NCI-H1930 (cell line): ENCODE data around the gene SLC25A17.
"Not testable (repeated sequence)": the region's sequence is repeated elsewhere in the genome, so short reads cannot be mapped to it uniquely, and the experiment has no call there.

Experiments
- DNase-seq, 2 experiments: peaks; one replicate each; lab custom pipeline; 2025; lab: John Stamatoyannopoulos, UW

Gene SLC25A17, protein sequence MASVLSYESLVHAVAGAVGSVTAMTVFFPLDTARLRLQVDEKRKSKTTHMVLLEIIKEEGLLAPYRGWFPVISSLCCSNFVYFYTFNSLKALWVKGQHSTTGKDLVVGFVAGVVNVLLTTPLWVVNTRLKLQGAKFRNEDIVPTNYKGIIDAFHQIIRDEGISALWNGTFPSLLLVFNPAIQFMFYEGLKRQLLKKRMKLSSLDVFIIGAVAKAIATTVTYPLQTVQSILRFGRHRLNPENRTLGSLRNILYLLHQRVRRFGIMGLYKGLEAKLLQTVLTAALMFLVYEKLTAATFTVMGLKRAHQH

DNA sequence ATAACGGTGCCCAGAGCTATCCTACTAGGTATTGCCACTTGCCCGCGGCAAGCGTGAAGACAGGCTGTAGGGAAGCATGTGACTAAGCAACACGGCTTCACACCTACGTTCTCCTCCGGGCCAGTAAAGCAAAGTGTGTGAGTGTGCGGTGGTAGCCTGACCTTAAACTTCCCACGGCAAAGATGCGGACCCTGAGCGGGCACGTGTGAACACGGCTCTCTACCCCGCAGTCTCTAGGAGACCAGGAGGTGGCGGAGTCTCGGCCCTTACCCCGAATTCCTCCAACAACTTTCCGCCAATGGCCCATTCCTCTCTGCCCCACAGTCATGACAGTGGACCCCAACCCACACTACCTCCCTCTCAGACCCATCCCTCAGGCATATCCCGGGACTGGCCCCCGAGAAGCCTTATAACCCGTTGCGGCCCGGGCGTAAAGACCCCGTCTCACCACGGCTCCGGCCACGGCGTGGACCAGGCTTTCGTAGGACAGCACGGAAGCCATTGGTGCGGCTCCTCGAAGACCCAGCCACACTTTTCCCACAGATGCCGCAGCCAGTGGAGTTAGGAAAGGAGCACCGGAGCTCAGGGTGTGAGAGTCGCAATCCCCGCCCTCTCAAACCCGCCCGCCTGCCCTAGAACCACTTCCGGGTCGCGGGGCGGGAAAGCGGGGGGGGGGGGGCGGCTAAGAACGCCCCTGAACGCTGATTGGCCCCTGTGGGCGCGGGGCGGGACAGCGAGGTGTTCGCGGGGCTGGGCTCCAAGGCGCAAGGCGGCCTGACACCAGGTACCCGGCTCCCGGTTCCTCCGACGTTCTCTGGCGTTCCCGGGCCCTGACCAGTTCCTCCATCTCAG lies at the start of gene SLC25A17:
TSS of gene SLC25A17 (minus strand) at position 600 of the 852 bp plus-strand sequence. CDS start at position 502, 98 bp downstream.
- DNase-seq = peak; percentile 76 to 88

DNA sequence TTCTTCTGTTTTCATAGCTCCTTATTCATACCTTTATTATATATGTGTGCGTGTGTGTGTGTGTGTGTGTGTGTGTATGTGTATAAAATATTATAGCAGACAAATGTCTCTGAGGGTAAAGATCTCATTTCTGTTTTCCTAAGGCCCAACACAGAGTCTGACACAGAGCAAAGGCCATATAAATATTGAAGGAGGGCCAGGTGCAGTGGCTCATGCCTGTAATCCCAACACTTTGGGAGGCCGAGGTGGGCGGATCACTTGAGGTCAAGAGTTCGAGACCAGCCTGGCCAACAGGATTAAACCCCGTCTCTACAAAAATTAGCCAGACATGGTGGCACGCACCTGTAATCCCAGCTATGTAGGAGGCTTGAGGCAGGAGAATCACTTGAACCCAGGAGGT lies 49.2 kb upstream of the SLC25A17 start:
- DNase-seq = not testable (repeated sequence)

DNA sequence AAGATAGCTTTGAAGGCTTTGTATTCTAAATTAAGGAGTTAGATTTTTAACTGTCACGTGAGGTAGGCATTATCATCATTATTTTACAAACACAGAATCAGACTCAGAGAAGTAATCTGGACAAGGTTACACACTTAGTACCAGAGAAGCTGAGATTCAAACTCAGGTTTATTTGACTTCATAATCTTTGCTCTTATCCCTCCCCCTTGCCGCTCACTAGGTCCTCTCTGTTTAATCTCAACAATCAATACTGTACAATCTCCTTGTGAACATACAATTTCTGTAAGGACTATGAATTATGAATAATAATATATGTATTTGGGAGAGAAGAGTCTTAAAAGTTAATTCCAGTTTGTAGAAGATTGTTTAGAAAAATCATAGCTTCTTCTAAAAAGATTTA lies 48.0 kb upstream of the SLC25A17 start:
- DNase-seq = no peak

DNA sequence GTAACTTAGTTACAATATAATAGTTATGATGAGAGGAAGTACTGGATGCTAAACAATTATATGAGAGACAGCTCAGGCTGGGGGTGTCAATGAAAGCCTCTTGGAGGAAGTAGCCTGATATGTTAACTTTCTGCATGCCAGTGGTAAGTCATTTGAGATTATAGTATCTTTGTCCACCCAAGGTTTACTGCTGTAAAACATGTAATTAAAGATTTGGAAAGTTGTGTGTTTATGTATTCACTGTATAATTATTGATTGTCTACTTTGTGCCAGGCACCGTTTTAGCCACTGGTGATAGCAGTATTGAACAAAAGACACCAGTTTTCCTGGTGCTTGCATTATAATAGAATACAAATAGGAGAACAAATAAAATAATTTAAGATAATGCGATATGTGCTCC lies 43.4 kb upstream of the SLC25A17 start:
- DNase-seq = no peak

DNA sequence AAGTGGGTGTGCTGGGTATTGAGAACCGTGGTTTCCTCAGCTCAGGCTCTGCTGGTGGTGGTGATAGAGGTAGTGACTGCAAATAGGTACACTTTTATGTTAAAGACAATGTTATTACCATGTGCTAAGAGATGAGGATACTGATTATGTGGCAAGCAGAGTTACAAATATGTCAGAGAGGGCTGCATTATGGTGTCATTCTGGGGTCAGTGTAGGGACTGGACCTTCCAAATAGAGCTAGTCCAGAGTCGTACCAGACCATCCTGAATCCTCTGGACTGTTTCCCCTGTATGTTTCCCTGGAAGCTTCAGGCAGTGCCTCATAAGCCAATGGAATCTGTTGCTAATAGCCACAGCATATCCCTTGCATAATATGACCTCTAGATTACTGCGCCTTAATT lies 42.9 kb upstream of the SLC25A17 start, which contains the start of gene DNAJB7:
TSS of gene DNAJB7 (minus strand) at position 101 of the 400 bp plus-strand sequence. CDS start 119 bp downstream, outside the sequence.
- no peak for DNase-seq

DNA sequence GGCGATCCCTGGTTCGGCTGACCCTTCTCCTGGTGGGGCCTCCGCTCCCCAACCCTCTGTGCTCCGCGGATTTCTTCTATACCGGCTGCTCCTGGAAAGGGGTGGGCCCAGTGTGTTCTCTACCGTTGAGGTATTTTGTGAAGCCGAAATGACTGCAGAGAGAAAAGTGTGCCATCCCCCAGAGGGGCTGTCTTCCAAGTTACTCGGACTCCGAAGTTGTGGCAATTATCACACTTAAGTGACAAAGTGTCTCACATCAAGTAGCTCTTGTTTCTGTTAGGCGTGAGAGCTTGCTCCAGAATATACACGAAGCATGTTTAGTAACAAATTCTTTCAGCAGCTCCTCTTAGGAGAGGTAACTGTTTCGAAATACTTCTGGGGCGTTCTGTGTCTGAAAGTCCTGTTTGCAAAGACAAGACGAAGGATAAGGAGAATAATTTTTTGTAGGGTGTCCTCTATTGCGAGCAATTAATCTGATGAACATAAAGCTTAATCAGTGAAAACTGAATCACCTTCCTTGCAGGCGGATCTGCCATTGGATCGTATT lies 38.2 kb upstream of the SLC25A17 start:
- no peak for DNase-seq

DNA sequence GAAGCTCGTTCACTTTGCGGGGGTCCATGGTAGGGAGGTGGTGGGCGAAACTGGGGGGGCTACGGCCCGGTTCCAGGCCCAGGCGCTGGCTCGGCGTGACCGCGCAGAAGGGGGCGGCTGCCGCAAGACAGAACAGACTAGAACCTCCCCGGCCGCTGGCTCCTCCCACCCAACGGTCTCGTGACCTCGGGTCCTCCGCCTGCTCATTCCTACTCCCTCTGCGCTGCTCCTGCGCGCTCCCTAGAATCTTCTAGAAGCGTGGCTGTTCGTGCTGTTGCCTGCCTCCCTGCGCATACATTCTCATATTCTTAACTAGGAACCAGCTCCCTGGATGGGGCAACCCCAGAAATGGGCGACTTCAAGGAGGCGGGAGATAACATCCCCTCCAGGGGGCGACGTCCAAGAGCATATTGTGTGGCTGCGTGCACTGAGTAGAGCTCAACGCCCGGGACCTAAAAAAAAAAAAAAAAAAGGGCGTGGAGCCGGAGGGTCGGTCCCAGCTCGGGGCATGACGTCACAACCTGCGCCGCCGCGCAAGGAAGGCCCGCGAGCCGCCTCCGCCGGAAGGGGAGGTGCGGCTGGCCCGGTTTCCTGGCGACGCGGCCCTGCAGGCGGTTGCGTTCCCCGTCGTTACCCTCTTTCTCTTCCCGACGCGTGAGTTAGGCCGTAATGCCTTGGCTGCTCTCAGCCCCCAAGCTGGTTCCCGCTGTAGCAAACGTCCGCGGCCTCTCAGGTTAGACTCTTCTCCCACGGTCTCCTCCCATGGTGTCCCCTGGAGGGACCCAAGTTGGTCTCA lies 37.6 kb upstream of the SLC25A17 start, which contains the start of the genes ST13 and XPNPEP3:
TSS of gene ST13 (minus strand) at position 127 of the 796 bp plus-strand sequence. CDS start at position 28, 99 bp downstream.
TSS of gene XPNPEP3 (plus strand) at position 636 of the 796 bp plus-strand sequence. CDS start at position 670, 34 bp downstream.
- DNase-seq = peak; percentile 94

DNA sequence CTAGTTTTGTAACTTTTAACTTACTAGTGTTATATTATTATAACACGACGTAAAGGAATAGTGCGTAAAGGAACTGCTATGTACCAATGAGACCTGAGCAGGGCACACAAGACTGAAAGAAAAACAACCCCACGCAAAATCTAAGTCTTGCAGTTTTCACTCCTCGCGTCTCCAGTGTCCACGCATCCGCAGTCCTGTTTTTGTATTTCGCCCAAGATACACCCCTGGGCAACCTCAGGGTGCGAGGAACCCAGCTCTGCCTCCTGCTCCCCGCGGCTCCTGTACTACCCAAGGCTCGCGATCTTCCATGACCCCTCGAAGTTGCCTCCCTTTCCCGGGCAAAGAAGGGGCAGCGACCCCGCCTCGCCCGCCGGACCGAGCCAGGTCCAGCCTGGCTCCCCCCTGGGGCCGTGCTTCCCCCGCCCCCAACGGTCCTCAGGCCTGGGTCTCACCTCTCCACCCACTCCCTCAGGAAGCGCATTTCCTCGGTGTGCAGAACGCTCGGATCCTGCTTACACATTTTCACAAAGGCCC lies 36.9 kb upstream of the SLC25A17 start:
- DNase-seq = no peak

DNA sequence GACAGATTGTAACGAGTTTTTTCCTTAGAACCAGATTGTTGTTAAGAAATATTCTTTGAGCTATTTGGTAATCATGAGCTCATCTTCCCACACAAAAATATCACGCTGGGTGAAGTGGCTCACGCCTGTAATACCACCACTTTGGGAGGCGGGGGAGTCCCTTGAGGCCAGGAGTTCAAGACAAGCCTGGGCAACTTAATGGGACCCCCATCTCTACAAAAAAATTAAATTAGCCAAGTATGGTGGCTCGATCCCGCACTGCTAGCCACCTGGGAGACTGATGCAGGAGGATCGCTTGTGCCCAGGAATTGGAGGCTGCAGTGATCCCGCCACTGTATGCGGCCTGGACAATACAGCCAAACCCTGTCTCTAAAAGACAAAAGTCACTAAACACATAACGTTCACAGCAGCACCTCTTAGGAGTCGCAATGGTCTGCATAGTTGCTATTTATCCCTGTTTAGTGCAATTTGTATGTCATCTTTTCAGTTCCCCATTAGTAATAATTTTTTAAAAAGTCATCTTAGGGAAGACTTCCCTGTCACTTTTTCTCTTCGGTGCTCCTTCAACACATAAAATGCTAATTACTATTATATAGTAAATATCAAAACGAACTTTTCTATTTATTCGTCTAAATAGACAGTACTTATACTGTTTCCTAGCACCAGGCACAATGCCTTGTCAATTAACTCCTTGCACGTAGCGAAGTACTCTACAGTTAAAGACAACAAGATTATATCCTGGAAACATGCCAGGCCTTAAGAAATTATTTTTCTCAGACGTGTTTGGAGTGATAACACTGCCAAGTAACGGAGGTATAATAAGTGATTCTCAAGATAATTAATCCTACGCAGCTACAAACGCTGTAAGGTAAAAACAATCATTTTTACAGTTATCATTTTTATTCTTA lies 36.2 kb upstream of the SLC25A17 start:
- no peak for DNase-seq

DNA sequence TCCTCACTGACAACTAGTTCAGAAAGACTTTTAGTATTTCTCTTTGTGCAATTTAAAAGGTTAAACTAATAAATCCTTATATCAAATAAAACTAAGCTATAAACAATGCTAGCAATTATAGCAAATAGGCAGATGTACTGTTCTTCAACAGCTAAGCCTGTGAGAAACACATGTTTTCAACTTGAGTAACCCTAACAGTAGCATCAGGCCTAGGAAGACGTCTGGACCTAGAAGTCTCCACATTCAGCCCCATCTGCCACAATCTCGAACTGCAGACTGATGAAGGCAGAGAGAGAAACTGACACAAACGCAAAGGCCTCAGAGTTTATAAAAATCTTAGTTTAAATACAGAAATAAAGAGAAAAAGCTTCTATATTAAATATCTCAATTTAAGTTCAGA lies 34.8 kb upstream of the SLC25A17 start:
- DNase-seq = no peak

DNA sequence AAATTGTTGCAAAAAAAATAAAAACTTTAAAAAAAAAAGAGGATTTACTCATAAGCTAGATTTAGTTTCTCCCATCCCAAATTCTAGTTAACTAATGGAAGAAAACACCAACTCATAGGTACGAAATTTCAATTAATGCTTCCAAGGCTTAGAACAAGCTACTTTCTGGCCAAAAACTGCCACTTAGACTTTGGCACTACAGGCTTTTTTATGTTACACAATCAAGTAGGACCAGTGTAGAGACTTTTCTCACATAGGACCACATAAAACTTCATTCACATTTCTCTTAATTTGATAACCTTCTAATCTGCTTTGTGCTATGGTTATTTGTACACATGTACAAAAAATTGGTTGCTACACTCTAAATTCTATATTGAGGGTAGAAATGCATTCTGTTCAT lies 34.2 kb upstream of the SLC25A17 start:
- no peak for DNase-seq

DNA sequence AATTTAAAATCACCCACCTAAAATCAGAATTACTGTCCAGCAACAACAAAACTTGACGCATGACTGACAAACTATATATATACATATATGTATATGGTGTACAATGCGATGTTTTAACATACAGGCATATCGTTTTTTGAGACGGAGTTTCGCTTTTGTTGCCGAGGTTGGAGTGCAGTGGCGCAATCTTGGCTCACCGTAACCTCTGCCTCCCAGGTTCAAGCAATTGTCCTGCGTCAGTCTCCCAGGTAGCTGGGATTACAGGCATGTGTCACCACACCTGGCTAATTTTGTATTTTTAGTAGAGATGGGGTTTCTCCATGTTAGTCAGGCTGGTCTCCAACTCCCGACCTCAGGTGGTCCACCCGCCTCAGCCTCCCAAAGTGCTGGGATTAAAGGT lies 26.7 kb upstream of the SLC25A17 start:
- not testable (repeated sequence) for DNase-seq

DNA sequence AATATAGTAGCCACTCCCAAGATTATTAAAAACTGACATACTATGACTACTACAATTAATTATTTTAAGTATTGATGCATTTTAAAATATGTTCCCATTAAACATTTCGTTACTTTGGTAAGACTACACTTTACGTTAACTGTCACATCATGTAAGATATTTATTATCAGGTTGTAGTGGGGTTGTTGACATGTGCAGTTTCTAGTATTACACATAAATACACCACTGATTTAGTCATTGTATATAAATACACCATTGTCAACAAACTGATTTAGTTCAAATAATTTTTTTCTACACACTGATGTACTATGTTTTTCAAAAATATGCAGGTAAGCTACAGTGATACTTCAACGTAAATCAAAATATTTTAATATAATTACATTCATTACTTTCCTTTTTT lies 25.8 kb upstream of the SLC25A17 start:
- no peak for DNase-seq

DNA sequence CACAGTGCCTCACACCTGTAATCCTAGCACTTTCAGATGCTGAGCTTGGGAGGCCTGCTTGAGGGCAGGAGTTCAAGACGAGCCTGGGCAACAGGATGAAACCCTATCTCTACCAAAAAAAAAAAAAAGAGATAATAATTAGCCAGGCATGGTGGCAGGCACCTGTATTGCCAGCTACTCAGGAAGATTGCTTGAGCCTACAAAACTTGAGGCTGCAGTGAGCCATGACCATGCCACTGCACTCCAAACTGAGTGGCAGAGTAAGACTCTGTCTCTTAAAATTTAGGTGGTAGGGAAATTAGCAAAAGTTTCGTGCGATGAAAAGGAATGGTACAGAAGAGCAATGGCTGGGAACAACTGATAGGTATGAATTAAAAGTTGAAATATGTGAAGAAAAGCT lies 19.3 kb upstream of the SLC25A17 start:
- DNase-seq = no peak

DNA sequence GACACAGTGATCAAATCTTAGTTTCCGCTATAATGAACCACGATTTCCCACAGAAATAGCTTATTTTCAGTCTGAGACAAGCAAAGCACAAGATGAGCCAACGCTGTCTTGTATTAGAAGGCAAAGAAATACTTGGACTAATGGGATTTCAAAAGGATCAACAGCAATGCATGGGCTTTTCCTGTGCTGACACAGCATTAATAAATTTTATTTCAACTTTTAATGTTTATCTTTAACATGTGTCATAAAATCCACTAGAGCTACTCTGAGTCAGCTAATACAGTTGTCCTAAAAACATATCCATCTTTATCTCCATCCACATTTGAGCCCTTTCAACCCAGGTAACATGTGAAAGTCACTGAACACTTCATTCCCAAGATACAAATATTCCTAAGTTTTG lies 15.5 kb upstream of the SLC25A17 start:
- no peak for DNase-seq

DNA sequence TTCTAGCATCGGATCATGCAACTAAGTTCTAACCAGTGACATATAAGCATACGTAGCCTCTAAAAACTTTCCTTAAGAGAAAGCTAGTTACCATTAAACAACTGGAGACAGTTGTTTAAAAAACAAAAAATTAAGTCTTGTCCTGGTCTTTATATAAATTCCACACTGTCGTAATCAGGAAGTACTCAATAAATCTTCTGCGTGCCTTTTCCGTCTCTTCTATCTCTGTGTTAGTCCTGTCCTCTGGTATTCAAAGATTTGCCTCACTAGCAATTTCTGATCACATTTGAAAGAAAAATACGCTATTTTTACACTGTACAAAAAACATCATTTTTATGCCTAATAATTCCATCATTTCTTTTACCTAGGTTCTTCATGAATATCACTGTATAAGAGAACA lies 10.0 kb upstream of the SLC25A17 start:
- DNase-seq = no peak

DNA sequence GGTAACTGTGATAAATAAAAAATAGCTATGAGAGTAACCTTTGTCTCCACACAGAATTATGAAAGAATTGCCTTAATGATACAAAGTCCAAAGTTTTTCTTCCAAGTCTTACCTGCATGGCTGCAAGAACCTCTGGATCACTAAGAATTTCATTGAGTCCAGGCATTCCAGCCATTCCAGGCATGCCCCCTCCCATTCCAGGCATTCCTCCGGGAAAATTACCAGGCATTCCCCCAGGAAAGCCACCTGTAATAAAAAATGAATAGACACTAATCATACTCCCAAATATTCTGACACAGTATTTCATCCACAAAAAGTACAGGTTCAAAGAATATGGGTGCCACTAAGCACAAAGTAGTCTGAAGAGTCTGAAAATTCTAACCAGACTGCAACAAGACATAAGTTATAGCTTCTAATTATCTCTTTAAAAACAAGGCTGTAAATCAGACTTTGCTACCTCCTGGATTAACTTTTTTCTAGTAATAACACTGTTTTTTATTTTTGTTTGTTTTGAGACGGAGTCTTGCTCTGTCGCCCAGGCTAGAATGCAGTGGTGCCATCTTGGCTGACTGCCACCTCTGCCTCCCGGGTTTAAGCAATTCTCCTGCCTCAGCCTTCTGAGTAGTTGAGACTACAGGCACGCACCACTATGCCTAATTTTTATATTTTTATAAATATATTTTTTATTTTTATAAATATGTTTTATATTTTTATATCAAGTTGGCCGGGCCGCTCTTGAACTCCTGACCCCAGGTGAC lies 8.0 kb upstream of the SLC25A17 start:
- DNase-seq = no peak

DNA sequence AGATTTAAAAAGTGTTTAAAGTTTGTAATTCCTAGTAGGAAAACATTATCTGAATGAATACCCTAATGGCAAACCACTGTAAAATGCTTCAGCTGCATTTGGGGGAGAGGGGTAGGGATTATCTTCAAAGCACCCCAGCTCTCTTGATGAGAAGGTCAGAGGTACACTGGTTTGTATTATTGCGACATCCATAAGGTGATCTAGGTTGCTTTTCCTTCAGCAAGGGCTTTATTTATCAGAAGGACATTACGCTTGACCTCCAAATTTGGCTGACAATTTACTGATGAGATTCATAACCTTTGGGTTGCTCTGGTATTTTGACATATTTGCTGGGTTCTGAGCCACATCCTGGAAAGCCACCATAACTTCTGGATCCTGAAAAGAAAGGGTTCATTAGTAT lies 7.1 kb upstream of the SLC25A17 start:
- not testable (repeated sequence) for DNase-seq

DNA sequence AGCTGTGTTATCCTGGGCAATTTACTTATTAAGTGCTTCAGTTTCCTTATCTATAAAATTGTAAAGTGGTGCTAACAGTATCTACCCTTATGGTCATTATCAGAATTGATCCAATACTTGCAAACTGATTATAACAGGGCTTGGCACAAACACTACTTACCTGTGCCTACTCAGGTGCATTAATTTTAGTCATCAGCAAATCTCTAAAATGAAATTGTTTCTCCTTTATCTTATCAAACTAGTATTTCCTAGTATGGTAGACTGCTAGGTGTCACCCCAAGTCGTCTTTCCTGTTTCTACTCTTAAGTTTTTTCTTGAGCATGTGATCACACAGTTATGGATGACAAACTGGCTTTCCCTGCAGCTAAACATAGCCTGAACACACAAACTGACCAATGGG lies 4.3 kb upstream of the SLC25A17 start:
- no peak for DNase-seq
